Activated CD4-positive, alpha-beta T cell treated with anti-CD3 and anti-CD28 coated beads, Interleukin-2, amount 50 U/mL, for 4 hours (primary cell): ENCODE measurements around the gene YAE1.

Experiments
- DNase-seq, 2 experiments: peaks; one replicate each; pipeline ENCODE4 v3.0.0-alpha.2; 2020

Gene YAE1

DNA sequence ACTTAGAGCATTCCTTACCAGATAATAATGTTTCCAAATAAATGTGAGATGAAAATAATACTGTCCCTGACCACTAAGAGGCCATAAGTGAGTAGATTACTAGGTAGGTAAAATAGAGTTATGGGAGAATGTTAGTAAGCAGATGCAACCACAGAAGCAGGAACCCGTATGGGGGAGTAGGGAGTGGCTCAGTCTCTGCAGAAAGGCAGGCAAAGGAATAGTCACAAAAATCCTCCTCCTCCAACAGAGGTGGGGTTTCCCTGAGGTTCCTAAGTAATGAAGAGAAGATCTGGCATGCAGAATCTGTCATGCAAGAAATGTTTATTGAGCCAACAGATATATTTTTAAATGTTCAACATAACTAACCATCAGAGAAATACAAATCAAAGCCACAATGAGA lies 9.0 kb upstream of the YAE1 start:
- DNase-seq: no peak

DNA sequence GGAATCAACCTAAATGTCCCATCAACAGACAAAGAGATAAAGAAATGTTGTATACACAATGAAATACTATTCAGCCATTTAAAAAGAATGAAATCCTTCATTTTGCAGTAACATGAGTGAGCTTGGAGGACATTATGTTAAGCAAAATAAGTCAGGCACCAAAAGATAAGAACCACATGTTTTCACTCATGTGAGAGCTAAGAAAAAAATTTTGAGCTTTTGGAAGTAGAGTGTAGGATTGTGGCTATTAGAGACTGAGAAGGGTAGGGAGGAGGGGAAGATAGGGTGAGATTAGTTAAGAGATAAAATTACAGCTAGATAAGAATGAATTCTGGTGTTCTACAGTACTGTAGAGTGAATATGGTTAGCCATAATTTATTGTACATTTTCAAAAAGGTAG lies 8.3 kb upstream of the YAE1 start:
- no peak for DNase-seq

DNA sequence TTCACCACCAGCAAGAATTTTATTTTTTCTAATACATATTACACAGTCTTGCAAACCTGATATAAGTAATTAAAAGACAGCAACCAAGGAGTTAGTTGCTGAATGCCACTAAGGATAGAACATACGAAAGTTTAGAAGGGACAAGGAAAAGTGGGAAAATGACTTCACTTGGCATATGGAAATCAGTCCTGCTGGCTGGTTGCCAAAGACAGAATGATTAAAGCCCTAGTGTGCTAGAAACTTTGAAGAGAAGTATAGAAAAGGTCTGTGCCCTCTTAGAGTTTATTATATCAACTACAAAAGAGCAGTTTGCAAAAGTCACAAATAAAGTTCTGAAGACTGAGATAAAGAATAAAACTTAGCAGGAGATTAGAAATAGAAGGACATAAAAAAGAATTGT lies 5.8 kb upstream of the YAE1 start:
- DNase-seq: no peak

DNA sequence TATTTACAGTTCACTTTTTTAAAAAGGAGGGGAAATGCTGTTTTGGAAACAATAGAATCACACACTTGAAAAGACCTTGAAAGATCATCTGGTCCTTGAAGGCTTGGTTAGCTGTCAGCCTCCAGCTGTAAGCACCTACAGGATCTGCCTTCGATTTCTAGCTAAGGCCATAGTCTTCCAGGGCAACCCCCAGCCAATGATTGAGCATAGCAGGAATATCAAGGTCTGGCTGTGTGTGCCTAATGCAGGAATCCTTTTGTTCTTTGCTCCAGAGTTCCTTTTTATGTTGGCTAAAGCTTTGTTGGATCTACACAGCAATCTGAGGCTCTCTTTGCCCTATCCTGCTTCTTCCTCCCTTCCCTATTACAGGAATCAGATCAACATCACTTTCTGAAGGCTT lies 5.2 kb upstream of the YAE1 start:
- DNase-seq: no peak

DNA sequence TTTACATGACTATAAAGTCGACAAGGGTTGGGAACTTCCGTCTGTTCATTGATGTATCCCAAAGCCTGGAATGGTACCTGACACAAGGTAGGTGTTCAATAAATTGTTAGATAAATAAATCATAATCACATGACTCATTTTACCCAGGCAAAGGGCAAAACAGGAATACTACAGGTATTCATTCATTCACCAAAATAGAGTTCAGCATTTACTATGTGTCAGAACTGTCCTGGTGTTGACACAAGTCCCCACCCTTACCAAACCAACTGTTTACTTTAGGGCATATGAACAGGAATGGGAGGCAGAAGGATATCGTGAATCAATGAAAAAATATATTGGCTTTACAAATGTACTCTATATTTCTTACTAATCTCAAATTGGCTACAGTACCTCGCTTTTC lies 666 bp upstream of the YAE1 start:
- DNase-seq: no peak

DNA sequence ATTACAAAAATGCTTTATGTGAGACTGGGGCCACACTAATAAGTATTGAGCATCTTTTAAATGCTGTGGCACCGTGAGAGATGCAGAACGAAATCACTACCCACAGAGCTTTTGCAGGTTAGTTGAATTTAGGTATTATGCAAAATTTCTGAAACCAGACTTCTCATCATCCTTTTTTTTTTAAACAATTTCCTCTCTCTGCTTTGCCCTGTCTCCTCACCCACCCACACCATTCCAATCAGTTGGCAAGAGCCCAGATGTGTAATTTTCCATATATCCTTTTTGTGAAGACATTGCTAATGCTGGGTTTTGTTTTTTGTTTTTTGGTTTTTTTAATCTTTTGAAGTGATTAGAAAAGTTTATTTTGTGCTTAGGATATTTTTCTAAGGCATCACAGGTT lies 1.1 kb downstream of the YAE1 start:
- DNase-seq: no peak

DNA sequence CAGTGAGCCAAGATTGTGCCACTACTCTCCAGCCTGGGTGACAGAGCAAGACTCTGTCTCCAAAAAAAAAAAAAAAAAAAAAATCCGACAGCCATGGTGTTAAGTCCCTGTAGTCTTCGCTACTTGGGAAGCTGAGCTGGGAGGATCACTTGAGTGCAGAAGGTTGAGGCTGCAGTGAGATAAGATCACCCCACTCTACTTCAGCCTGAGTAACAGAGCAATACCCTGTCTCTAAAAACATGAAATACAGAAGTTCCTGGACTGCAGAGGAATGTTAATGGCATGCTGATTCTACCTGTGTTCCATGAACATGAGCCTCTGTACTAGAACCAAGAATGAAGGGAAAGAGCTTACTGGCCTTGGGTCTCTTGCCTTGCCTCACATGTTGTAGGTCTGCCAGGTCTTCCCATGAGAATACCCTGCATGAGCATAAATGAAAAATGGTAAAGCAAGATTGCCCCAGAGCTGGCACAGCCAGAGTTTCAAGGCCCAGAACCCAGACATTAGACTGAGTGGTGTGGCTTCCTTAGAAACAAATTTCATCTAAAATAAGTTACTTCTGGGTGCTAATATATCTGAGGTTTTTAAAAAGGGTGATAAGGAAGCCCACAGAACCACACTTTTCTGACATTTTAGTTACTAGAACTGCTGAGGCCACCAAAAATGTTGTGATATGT lies 8.6 kb downstream of the YAE1 start:
- no peak for DNase-seq

DNA sequence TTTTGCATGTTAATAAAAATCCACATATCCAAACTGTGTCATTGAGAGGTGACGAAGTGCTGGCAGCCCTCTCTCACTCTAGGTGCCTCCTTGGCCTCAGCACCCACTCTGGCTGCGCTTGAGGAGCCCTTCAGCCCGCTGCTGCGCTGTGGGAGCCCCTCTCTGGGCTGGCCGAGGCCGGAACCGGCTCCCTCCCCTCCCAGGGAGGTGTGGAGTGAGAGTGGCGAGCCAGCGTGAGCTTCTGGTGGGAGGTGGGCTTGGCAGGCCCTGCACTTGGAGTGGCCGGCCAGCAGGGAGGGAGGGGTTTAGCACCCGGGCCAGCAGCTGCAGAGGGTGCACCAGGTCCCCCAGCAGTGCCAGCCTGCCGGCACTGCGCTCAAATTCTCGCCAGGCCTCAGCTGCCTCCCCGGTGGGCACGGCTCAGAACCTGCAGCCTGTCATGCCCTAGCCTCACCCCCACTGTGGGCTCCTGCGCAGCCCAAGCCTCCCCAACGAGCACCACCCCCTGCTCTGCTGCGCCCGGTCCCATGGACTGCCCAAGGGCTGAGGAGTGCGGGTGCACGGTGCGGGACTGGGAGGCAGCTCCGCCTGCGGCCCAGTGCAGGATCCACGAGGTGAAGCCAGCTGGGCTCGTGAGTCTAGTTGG lies 11.1 kb downstream of the YAE1 start:
- DNase-seq: no peak

DNA sequence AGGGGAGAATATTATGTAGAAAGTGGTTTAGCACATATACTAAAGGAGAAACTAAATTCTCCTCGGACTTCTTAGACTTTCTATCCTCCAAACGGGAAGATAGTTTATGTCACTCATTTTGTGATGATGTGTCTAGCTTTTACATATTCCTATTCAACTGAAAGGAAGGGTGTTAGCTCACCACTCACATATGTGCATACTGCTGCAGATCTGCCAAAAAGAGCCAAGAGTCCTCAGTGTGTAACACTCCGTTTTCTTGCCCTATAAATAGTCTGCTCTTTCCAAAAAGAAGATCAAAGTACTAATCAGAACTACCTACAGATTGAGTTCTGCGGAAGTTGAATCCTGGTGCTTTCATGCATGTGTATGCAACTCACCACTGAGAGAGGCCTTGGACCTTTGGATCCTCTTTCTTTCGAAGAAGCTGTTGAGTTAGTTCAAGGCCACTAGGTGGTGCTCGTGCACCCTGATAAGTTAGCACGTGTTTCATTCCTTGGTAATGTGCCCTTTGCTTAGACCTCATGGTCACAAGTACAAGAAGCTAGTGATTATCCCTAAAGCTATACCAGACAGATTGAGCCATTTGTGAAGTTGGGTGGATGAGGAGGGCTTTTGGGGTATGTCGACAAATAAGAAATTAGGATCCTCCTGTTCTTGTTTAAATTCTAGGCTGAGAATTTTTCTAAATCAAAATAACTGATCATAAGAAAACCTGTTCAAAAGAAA lies 14.1 kb downstream of the YAE1 start:
- DNase-seq: peak; percentile 71 to 73

DNA sequence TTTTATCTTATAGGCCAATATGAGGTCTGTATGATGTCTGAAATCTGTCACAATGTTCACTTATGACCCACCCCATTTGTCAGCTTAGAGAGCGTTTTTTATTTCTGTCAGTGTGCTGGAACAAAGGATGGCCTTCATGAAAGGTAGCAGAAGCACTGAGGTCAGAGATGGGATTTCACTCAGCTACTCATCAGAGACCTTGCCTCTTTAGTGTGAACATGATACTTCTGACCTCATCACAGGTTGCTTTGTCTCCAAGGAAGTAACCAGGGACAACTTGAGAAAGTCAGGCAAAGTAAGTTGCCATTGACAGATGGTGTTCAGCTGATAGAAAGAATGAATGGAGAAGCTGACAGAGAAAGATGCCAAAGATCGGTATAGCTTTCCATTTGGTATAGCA lies 16.3 kb downstream of the YAE1 start:
- no peak for DNase-seq

DNA sequence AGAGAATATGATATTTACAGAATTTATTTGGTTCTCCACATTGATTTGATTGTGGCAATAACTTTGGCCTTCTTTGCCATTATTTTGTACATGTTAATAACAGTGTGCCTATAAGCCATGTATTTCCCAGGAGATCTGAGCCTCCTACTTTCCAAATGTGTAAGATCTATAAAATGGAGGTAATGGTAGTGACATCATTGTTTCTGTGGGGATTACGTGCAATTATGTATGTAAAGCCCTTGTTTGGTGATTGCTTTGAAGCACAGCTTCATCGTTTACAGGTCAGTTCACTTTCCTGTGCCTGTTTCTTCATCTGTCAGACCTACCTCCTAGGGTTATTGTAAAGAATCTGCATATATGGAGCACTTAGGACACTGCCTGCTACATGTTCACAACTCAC lies 17.3 kb downstream of the YAE1 start:
- DNase-seq: no peak

DNA sequence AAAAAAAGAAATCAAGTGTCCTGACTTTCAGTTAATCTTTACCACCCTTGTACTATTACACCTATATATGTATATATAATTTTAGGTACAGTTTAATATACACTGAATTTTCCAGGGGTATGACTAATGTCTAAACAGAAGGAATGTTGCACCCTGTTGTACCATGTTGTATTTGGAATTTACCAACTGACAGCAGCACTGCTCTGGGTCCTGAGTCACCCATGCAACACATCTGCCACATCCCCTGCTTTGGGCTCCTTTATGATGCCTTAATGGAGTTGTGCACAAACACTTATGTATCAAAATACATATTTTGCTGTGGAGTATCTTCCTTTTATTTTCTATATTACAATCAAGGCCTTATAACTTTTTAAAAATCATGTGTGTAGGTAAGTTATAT lies 21.2 kb downstream of the YAE1 start:
- DNase-seq: no peak

DNA sequence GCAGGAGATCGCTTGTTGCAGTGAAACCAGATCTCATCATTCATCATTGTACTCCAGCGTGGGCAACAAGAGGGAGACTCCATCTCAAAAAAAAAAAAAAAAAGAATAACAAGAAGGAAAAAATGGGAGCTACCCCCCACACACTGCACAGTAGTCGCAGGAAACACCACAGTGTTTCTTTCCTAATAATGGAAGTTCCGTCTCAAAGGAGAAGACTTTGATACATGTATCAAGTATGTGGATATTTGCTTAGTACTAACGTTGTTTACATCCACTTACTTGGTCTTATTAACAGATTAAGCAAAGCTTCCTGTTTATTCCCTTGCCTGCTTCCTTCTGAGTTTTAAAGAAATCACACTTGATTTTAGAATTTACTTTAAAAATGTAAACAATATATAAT lies 22.2 kb downstream of the YAE1 start:
- no peak for DNase-seq

DNA sequence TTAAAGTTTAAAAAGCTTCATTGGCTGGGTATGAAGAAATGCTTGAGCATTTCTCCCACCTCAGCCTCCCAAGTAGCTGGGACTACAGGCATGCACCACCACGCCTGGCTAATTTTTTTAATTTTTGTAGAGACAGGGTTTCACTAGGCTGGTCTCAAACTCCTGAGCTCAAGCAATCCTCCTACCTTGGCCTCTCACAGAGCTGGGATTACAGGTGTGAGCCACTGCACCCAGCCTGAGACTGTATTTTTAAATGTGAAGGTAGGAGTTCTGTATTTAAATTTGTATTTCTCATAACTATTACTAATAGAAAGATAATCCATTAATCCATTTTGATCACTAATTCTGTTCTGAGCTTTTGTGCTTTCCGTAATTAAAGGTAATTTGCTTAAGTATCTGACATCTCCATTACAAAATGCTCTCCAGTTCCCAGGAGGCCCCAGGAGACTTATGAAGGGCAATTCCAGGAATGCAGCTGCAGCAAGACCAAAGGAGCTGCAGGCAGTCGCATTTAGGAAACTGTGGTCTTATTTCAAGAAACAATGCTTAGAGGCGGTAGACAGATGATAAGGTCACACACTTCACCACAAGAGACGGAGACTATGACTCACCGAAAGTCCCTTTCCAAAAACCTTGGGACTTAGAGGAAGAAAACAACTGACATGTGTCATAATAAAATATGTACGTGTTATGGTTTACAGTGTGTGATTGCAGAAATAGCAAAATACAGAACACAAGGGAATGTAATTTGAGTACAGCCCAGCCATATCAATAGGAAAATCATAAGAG lies 23.3 kb downstream of the YAE1 start:
- DNase-seq: peak; percentile 59 to 64

DNA sequence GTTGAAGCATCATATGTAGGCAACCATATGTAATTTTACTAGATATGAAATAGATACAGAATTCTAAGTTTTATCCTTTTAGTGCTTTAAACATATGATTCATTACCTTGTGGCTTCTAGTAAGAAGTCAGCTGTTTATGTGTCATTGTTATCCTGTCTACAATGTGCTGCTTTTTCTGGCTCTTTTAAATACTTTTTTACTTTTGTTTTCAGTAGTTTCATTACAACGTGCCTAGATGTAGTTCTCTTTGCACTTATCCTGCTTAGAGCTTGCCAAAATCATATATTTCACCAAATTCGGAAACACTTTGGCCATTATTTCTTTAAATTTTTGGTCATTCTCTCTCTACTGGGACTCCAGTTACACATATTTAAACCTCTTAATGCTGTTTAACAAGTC lies 26.4 kb downstream of the YAE1 start:
- DNase-seq: no peak

DNA sequence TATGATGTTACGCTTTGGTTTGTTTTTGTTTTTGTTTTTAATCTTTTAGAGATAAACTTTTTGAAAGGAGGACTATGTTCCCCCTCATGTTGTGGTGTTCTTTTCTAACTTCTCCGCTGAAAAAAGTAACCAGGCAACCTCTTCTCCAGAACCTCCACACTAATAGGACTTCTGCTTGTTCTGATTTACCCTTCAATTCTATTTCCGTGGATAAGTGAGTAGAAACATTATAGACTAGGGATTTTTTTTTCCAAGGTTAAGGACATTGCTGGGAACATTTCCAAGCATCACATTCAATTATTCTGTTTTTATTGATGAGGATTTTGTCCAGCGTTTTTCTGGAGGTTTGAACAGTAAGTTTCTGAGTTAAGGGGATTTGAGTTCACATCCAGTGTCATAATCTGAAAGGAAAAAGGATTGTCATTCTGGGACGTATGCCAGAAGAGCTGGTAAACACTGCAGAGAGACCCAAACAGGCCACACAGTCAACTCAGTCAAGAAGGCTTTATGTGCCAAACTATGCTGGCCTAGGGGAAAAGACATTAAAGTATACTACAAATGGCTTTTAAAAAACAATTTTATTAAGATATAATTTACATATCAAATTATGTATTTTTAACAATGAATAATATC lies 28.9 kb downstream of the YAE1 start:
- DNase-seq: no peak

DNA sequence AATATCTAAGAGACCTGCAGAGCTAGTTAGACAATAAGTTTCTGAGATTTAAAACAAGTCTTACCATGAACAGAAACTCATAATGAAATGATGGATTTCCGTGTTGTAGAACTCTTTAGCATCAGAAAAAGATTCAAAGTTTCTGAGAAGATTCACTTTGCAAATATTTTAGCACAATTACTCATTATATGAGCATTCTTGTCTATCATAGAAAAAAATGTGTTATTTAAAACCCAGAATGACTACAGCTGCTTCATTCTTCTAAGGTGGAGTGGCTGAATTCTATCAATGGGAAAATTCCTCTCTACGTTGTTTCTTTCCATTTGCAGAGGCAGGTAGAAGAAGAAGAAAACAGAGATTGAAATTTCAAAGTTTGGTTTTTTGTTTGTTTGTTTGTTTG lies 36.1 kb downstream of the YAE1 start:
- no peak for DNase-seq

DNA sequence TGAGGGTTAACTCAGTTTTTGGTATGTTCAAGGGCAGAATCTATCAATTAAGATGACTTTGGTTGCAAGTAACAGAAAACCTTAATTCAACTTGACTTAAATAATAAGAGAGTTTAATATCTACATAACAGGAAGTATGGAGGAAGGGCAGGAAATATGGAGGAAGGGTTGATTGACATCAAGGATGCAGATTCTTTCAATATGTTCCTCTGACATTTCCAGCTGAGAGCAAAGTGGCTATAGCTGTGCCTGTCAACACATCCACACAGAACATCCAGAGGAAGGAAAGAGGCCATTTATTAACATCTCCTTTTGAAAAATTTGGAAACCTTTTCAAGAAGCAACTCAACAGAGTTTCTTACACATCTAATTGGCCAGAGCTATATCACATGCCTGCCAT lies 37.7 kb downstream of the YAE1 start:
- DNase-seq: no peak

DNA sequence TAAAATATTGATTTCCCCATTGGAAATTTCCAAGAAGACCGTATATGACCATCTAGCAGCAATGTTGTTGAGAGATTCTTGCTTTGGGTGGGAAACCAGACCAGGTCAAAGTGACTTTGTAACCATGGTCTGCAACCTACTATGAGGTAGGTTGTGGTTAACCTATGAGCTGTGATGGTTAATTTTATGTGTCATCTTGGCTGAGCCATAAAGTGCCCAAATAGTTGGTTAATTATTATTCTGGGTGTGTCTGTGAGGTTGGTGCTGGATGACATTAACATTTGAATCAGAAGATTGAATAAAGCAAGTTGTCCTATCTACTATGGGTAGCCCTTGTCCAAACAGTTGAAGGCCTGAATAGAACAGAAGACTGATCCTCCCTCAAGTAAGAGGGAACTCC lies 38.9 kb downstream of the YAE1 start:
- DNase-seq: no peak

DNA sequence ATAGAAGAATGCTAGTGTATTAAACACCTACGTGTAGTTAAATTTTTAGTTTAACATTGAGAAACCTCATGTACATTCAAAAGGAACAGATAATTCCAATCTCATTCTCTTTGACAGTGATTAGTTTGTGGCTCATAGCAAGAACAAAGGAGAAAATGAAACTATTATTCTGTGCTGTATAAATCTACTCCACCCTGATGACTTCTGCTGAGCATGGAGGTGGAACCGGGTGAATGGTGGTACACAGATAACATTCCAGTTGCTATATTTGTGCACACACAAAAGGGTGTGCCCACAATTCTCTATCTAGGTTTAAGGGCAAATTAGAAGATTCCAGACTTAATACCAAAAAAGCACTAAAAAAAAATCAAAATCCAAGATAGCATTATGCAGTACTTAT lies 40.1 kb downstream of the YAE1 start:
- no peak for DNase-seq

DNA sequence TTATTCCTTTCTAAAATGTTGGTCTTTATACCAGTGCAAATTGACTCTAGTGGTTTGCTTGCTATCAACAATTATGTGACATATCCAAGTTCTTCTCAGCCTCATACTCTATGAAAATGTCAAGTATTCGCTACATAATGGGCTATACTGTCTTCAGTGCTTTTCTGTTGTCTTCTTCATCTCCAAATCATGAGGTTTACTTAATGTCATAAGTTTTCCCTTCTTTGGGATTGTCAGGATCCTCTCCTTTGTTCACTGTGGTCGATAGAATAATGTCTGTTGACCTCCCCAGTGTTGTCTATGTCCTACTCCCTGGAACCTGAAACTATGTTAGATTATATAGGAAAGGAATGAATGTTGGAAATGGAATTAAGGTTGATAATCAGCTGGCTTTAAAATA lies 40.7 kb downstream of the YAE1 start:
- no peak for DNase-seq

DNA sequence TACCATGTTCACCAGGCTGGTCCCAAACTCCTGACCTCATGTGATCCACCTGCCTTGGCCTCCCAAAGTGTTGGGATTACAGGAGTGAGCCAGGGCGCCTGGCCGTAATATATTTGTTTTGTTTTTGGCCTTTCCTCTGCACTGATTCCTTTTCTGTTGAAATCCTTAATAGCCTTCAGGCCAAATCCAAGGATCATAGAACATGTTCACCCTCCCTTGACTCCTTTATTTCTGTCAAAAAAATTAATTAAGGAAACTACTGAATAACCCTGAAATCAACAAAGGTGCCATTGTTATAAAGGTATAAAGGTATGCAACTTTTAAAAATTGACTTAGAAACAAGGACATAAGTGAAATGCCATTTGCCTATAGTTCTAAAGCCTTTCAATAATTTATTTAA lies 41.7 kb downstream of the YAE1 start:
- DNase-seq: no peak

DNA sequence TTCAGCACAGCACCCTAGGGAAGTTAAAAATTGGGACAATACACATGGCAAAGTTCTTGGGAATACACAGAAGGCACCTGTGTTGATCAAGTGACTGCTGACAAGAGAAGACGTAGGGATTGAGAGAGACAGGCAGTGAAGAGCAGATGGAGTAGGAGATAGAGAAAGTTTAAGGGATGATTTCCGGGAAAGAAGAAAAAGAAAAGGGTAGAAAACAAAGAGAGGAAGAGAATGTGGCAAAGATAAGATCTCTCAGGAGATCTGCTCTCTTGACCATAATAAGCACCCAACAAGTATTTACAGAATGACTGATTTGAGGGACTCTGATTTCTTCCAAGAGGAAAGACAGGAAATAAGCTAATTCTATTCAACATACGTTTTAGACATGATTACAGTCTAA lies 42.1 kb downstream of the YAE1 start:
- no peak for DNase-seq
